ENCODE results near the gene MROH2A. TPM values are rescaled to one million over a fixed set of nuclear protein-coding genes. Genes with fewer than 3 reads are reported as not detected.

MROH2A gene
- total RNA-seq, 1 donor from 2014 or later: not detected

GRCh38 chr2:233849607-233850271 lies 71.6 kb downstream of the MROH2A start:
- Histone ChIP-seq H3K4me3 (no peak overlapping the region), H3K4me1 (peaks cover 13% of the 10 kb centered on the region), H3K9me3 (replicated peaks) (no peaks in the 10 kb centered on the region), H3K36me3 (no peaks in the 10 kb centered on the region), H3K27ac (replicated peaks) (no peak overlapping the region), H3K27me3 (ENCODE audit: low read depth) (peaks cover 44% of the 10 kb centered on the region)
- DNase-seq: no peak
- intact Hi-C loops (cut with micrococcal nuclease): no loop called here
- TF ChIP-seq CTCF (IDR thresholded peaks at IDR 0.05; ENCODE audit: borderline replicate concordance): no peak

GRCh38 chr2:233850745-233851144 lies 72.6 kb downstream of the MROH2A start:
- no peak for TF ChIP-seq CTCF (IDR thresholded peaks at IDR 0.05; ENCODE audit: borderline replicate concordance)
- peaks cover 44% of the 10 kb centered on the region for H3K27me3 ChIP-seq (ENCODE audit: low read depth)
- H3K27ac ChIP-seq (replicated peaks): no peak overlapping the region
- intact Hi-C loops (cut with micrococcal nuclease): no loop called here
- H3K4me1 ChIP-seq: peaks cover 17% of the 10 kb centered on the region
- H3K36me3 ChIP-seq: no peaks in the 10 kb centered on the region
- no peaks in the 10 kb centered on the region for H3K9me3 ChIP-seq (replicated peaks)
- DNase-seq: no peak
- H3K4me3 ChIP-seq: no peak overlapping the region

DNA sequence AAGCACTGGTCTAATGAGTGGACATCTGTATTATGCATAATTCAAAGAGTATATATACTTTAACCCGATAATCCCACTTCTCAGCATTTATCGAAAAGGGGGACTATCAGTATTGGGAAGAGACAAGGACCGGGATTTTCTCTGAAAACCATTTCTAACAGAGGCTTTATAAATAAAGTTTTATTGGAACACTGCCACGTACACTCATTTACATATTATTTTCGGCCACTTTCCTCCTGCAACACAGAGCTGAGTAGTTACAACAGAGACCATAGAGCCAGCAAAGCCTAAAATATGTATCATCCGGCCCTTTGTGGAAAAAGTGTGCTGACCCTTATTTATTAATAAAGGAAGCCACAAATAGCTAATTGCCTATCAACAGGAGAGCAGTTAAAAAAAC lies 73.0 kb downstream of the MROH2A start:
- no peak for TF ChIP-seq CTCF (IDR thresholded peaks at IDR 0.05; ENCODE audit: borderline replicate concordance)
- H3K9me3 ChIP-seq (replicated peaks): no peaks in the 10 kb centered on the region
- H3K27ac ChIP-seq (replicated peaks): no peak overlapping the region
- no peak overlapping the region for H3K4me3 ChIP-seq
- peaks cover 17% of the 10 kb centered on the region for H3K4me1 ChIP-seq
- intact Hi-C loops (cut with micrococcal nuclease): no loop called here
- H3K27me3 ChIP-seq (ENCODE audit: low read depth): peaks cover 44% of the 10 kb centered on the region
- no peak for DNase-seq
- H3K36me3 ChIP-seq: no peaks in the 10 kb centered on the region

DNA sequence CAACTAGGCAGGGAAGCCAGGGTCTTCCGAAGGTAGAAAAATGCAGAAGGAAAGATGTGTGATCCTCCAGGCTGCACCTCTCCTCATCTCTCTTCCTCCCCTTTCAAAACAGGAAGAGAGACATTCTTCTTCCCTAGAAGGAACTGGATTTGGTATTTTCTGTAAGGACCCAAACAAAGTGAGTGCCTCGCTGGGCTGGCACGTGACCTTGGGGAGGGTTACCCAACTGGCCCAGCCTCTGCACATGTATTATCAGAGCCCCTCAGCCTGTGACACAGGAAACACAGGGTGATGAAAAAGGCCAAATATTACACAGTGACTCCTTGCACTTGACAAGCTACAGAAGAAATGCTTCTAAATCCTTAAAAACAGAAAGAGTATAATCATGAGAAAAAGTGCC lies 73.9 kb downstream of the MROH2A start:
- DNase-seq: no peak
- Histone ChIP-seq H3K27ac (replicated peaks) (no peak overlapping the region), H3K36me3 (no peaks in the 10 kb centered on the region), H3K4me3 (no peak overlapping the region), H3K27me3 (ENCODE audit: low read depth) (peaks cover 44% of the 10 kb centered on the region), H3K4me1 (peaks cover 17% of the 10 kb centered on the region), H3K9me3 (replicated peaks) (no peaks in the 10 kb centered on the region)
- TF ChIP-seq CTCF (IDR thresholded peaks at IDR 0.05; ENCODE audit: borderline replicate concordance): no peak
- intact Hi-C loops (cut with micrococcal nuclease): no loop called here

GRCh38 chr2:233853353-233853752 lies 75.2 kb downstream of the MROH2A start:
- Histone ChIP-seq H3K36me3 (no peaks in the 10 kb centered on the region), H3K9me3 (replicated peaks) (no peaks in the 10 kb centered on the region), H3K4me3 (peak overlapping the region; percentile 77), H3K4me1 (peaks cover 17% of the 10 kb centered on the region), H3K27me3 (ENCODE audit: low read depth) (peaks cover 37% of the 10 kb centered on the region), H3K27ac (replicated peaks) (no peak overlapping the region)
- DNase-seq: no peak
- intact Hi-C loops (cut with micrococcal nuclease): no loop called here
- no peak for TF ChIP-seq CTCF (IDR thresholded peaks at IDR 0.05; ENCODE audit: borderline replicate concordance)

Data from left ventricle myocardium inferior (tissue), 1 donor.